DOHH2 (cell line): ENCODE measurements around the gene PRAC1.

Source experiments
- H3F3A ChIP-seq: fragments of 200-600 bp; sonication (generic), shearing (Covaris generic); 2 replicates; pipeline ENCODE4 v1.6.0; 2016; ENCODE audit warnings: antibody characterized with exemption, mild to moderate bottlenecking; ENCODE audit not compliant: control insufficient read depth, insufficient read depth
- H3K27ac ChIP-seq: fragments of 200-600 bp; sonication (generic); 2 replicates; pipeline ENCODE4 v1.5.1; 2014; ENCODE audit warnings: low read depth, mild to moderate bottlenecking, low read length, moderate library complexity
- H3K27me3 ChIP-seq: fragments of 200-600 bp; sonication (generic); 2 replicates; pipeline ENCODE4 v1.6.1; 2014; ENCODE audit warnings: mild to moderate bottlenecking, low read length, mixed read lengths; ENCODE audit not compliant: control insufficient read depth
- H3K36me3 ChIP-seq: fragments of 200-600 bp; sonication (generic); 2 replicates; pipeline ENCODE4 v1.6.1; 2014; ENCODE audit warnings: mild to moderate bottlenecking, low read length, moderate library complexity, mixed read lengths; ENCODE audit not compliant: control insufficient read depth
- H3K4me1 ChIP-seq: fragments of 200-600 bp; sonication (generic); 2 replicates; pipeline ENCODE4 v1.6.1; 2014; ENCODE audit warnings: mild to moderate bottlenecking, low read length, mixed read lengths; ENCODE audit not compliant: control insufficient read depth
- H3K4me2 ChIP-seq: fragments of 200-600 bp; sonication (generic); 2 replicates; pipeline ENCODE4 v1.6.0; 2014; ENCODE audit warnings: mild to moderate bottlenecking, low read length, moderate library complexity
- H3K4me3 ChIP-seq: fragments of 200-600 bp; sonication (generic); 2 replicates; pipeline ENCODE4 v1.5.1; 2014; ENCODE audit warnings: mild to moderate bottlenecking, low read length, mixed read lengths
- H3K79me2 ChIP-seq: fragments of 200-600 bp; sonication (generic); 2 replicates; pipeline ENCODE4 v1.6.1; 2014; ENCODE audit warnings: mild to moderate bottlenecking, low read length, mixed read lengths; ENCODE audit not compliant: control insufficient read depth
- H3K9me2 ChIP-seq: fragments of 200-600 bp; sonication (generic); replicated peaks from 2 replicates; pipeline ENCODE4 v1.6.1; 2014; ENCODE audit warnings: mild to moderate bottlenecking, low read length, mixed read lengths; ENCODE audit not compliant: control insufficient read depth
- H3K9me3 ChIP-seq: fragments of 200-600 bp; sonication (generic); 2 replicates; pipeline ENCODE4 v1.6.1; 2014; ENCODE audit warnings: antibody characterized with exemption, low read length, mixed read lengths; ENCODE audit not compliant: control insufficient read depth, insufficient read depth
- H4K20me1 ChIP-seq: fragments of 200-600 bp; sonication (generic); 2 replicates; pipeline ENCODE4 v1.6.0; 2014; ENCODE audit warnings: low read depth, mild to moderate bottlenecking, antibody characterized with exemption, low read length, moderate library complexity; ENCODE audit not compliant: control insufficient read depth, insufficient read depth
- EZH2phosphoT487 ChIP-seq: fragments of 200-600 bp; sonication (generic); IDR thresholded peaks from 2 replicates; pipeline ENCODE4 v1.6.1; 2017; ENCODE audit warnings: borderline replicate concordance, mild to moderate bottlenecking, antibody characterized with exemption, low read length, moderate library complexity, mixed read lengths
- TF ChIP-seq, protein P1 (sequence below): fragments of 200-600 bp; sonication (generic); IDR thresholded peaks from one replicate; pipeline ENCODE4 v1.5.1; 2014; ENCODE audit warnings: antibody characterized with exemption, mild to moderate bottlenecking, low read depth, low read length; ENCODE audit not compliant: poor library complexity, severe bottlenecking

The PRAC1 gene

DNA sequence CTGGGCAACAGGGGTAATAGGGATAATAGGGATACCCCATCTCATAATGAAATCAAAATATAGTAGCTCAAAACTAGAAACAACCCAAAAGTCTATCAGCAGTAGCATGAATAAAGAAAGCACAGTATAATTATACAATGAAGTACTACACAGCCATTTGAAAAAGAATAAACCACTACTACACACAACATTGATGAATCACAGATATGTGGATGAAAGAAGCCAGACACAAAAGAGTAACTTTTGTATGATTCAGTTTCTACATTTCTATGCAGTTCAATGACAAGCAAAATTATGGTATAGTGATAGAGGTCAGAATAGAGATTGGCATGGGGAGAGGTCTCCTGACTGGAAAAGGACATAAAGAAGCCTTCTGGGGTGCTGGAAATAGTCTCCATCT is 9.0 kb upstream of the PRAC1 start:
- H3K4me1 ChIP-seq, result no peaks in the 10 kb centered on the region
- no peak overlapping the region for H3K4me2 ChIP-seq
- H3K9me2 ChIP-seq, result no peaks in the 10 kb centered on the region
- no peak overlapping the region for H3K4me3 ChIP-seq
- TF ChIP-seq EZH2phosphoT487, result no peak
- TF ChIP-seq, protein P1, sequence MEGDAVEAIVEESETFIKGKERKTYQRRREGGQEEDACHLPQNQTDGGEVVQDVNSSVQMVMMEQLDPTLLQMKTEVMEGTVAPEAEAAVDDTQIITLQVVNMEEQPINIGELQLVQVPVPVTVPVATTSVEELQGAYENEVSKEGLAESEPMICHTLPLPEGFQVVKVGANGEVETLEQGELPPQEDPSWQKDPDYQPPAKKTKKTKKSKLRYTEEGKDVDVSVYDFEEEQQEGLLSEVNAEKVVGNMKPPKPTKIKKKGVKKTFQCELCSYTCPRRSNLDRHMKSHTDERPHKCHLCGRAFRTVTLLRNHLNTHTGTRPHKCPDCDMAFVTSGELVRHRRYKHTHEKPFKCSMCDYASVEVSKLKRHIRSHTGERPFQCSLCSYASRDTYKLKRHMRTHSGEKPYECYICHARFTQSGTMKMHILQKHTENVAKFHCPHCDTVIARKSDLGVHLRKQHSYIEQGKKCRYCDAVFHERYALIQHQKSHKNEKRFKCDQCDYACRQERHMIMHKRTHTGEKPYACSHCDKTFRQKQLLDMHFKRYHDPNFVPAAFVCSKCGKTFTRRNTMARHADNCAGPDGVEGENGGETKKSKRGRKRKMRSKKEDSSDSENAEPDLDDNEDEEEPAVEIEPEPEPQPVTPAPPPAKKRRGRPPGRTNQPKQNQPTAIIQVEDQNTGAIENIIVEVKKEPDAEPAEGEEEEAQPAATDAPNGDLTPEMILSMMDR, result no peak
- no peaks in the 10 kb centered on the region for H3F3A ChIP-seq
- no peak overlapping the region for H3K27ac ChIP-seq
- H3K9me3 ChIP-seq, result no peaks in the 10 kb centered on the region
- H4K20me1 ChIP-seq, result no peaks in the 10 kb centered on the region
- peaks cover 60% of the 10 kb centered on the region for H3K27me3 ChIP-seq
- H3K36me3 ChIP-seq, result no peaks in the 10 kb centered on the region
- no peaks in the 10 kb centered on the region for H3K79me2 ChIP-seq

DNA sequence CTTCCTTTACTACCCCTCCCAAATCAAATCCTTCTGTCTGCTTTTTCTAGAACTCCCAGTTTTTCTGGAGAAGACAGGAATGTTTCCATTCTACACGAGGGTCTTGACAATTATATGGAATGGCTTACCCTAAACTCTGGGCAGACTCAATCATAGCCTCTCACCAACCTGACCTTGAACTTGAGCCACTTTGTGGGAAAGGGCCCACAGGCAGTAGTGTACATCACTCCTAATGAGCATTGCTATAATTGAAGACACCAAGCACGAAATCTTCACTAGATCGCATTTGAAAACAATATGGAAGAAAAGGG is 7.9 kb upstream of the PRAC1 start:
- no peak overlapping the region for H3K4me2 ChIP-seq
- H3F3A ChIP-seq, result no peaks in the 10 kb centered on the region
- no peaks in the 10 kb centered on the region for H3K9me3 ChIP-seq
- no peaks in the 10 kb centered on the region for H3K79me2 ChIP-seq
- peaks cover 60% of the 10 kb centered on the region for H3K27me3 ChIP-seq
- no peak overlapping the region for H3K4me3 ChIP-seq
- no peaks in the 10 kb centered on the region for H4K20me1 ChIP-seq
- no peak overlapping the region for H3K27ac ChIP-seq
- no peaks in the 10 kb centered on the region for H3K4me1 ChIP-seq
- H3K9me2 ChIP-seq, result no peaks in the 10 kb centered on the region
- H3K36me3 ChIP-seq, result no peaks in the 10 kb centered on the region
- TF ChIP-seq EZH2phosphoT487, result no peak
- TF ChIP-seq, protein P1, result no peak

DNA sequence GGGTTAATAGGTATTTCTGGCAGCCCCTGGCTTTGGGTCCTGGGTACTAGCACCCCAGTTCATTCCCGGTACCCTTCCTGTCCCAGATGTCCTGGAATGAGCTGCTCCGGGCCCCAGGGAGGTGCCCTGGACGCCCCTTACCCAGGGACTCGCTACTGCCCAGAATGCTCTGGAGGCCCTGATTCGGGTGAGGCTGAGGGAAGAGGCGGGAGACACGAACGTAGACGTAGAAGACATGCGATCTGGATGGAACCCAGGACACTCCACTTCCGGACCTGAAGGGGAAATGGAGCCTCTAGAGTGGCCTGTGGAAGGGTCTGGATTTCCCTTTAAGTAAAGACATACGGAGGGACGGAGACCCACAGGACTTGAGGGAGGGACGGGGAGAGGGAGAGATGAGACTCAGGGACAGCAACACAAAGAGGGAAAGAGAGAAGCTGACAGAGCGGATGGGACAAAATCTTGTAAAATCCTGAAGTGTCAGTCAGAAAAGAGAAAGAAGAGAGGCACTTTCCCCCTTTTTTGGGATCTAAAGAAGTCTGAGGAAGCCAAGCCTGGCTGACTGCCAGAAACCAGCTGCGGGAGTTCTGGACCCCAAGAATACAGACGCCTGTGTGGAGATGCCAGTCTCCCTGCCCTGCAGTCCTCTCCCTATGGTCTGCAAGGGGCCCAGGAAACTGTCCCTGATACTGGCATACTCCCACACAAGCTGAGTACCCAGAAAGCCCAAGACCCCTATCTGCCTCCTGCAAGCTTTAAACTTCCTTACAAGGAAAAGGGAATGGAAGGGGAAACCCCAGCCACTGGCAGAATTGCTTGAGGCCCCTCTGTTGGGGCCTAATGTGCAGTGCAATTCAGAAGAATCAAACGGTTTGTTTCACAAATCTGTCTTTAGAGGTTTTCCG is 7.3 kb upstream of the PRAC1 start:
- Histone ChIP-seq H3K4me3 (no peak overlapping the region), H3K9me3 (no peaks in the 10 kb centered on the region), H3K9me2 (no peaks in the 10 kb centered on the region), H3K27ac (no peak overlapping the region), H3K27me3 (peaks cover 60% of the 10 kb centered on the region), H3K4me2 (no peak overlapping the region), H3K4me1 (no peaks in the 10 kb centered on the region), H3F3A (no peaks in the 10 kb centered on the region), H3K36me3 (no peaks in the 10 kb centered on the region), H3K79me2 (no peaks in the 10 kb centered on the region), H4K20me1 (no peaks in the 10 kb centered on the region)
- TF ChIP-seq, protein P1, result no peak
- TF ChIP-seq EZH2phosphoT487, result no peak
